ENCODE results near the gene EDC4.

- no peak for TF ChIP-seq CTCF (tag by site-specific recombination; IDR thresholded peaks at IDR 0.05)
- TF ChIP-seq REST (tag by site-specific recombination; IDR thresholded peaks at IDR 0.05): no peak
- TF ChIP-seq TCF7L2 (IDR thresholded peaks at IDR 0.05; ENCODE audit: borderline replicate concordance, low read depth, low read length): no peak
- no peak for TF ChIP-seq ZNF324 (tag by site-specific recombination; IDR thresholded peaks at IDR 0.05)
Measured at GRCh38 chr16:67879462-67879861, 6.6 kb downstream of the EDC4 start.
